Effector memory CD8-positive, alpha-beta T cell (primary cell): ENCODE results near the gene CROCC2.

Experiments
- ATAC-seq: fragments of 150-1000 bp; cut with Tn5 transposase; replicated peaks from 2 replicates; pipeline ENCODE4 v1.10.0; 2021; ENCODE audit warnings: mild to moderate bottlenecking, moderate library complexity
- DNase-seq, 3 experiments: peaks; one replicate each; pipeline ENCODE4 v3.0.0; 2021
- H3K27ac Mint-ChIP-seq, 2 donors: one replicate each; pipeline ENCODE4 v1.8.0; 2022; ENCODE audit warnings: mild to moderate bottlenecking in 2 of 2, mixed read lengths in 2 of 2, moderate library complexity in 2 of 2
- H3K27me3 Mint-ChIP-seq, 2 donors: one replicate each; pipeline ENCODE4 v1.8.0; 2022; ENCODE audit warnings: mixed read lengths in 2 of 2
- H3K36me3 Mint-ChIP-seq: one replicate; pipeline ENCODE4 v1.8.0; 2022; ENCODE audit warnings: mild to moderate bottlenecking, moderate library complexity, mixed read lengths; ENCODE audit not compliant: insufficient read depth
- H3K4me1 Mint-ChIP-seq, 2 donors: one replicate each; pipeline ENCODE4 v1.8.0; 2022; ENCODE audit warnings: low read depth in 2 of 2, mixed read lengths in 2 of 2
- H3K4me3 Mint-ChIP-seq, 2 donors: one replicate each; pipeline ENCODE4 v1.8.0; 2022; ENCODE audit warnings: mild to moderate bottlenecking in 2 of 2, mixed read lengths in 2 of 2, moderate library complexity in 2 of 2
- H3K9me3 Mint-ChIP-seq, 2 donors: one replicate each; pipeline ENCODE4 v1.8.0; 2022; ENCODE audit warnings: mixed read lengths in 2 of 2

The CROCC2 gene

DNA sequence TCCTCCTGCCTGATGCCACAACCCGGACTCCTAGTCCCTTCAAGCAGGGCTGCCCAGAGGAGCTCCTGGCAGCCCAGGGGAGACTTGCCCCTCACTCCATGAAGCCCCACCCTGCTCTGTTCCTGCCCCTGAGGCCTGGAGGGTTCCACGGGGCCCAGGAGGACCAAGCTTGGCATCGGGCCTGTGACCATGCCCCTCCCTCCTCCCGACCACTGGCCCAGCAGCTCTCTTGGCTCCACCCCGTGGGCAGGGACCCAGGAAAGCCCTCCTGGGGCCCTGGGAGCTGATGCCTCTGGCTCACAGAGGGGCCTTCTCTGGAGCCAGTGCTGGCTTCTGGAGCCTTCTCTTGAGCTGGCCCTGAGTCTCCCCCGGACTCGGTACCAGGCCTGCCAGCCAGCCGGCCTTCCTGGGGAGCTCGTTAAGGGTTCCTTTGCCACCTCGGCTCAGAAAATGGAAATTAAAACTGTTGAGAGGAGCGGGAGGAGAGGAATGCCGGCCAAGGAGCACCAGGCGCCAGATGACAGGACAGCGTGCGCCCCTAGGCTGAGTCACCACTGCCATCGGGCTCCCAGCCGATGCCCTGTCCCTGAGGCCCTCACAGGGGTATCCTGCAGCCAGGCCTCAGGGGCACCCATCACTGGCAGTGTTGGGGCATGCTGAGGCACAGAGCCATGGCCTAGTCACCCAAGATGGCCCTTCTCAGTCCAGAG is 51.7 kb downstream of the CROCC2 start:
- Mint-ChIP-seq H3K4me3 (no peak overlapping the region), H3K4me1 (no peaks in the 10 kb centered on the region), H3K9me3 (no peaks in the 10 kb centered on the region), H3K27ac (no peak overlapping the region), H3K36me3 (no peaks in the 10 kb centered on the region), H3K27me3 (peaks cover 16 to 42% of the 10 kb centered on the region in 2 donors)
- ATAC-seq (no peak), DNase-seq (no peak)

- no peaks in the 10 kb centered on the region for H3K4me1 Mint-ChIP-seq
- no peaks in the 10 kb centered on the region for H3K36me3 Mint-ChIP-seq
- H3K27me3 Mint-ChIP-seq, result peaks cover 16 to 42% of the 10 kb centered on the region in 2 donors
- no peaks in the 10 kb centered on the region for H3K9me3 Mint-ChIP-seq
- H3K4me3 Mint-ChIP-seq, result no peak overlapping the region
- no peak overlapping the region for H3K27ac Mint-ChIP-seq
- no peak for DNase-seq
- ATAC-seq, result no peak
These were observed 52.5 kb downstream of the CROCC2 start for GRCh38 chr2:240958366-240959213.

- Mint-ChIP-seq H3K4me3 (no peak overlapping the region), H3K9me3 (no peaks in the 10 kb centered on the region), H3K4me1 (no peaks in the 10 kb centered on the region), H3K27me3 (peaks cover 16 to 35% of the 10 kb centered on the region in 2 donors), H3K36me3 (no peaks in the 10 kb centered on the region), H3K27ac (no peak overlapping the region)
- DNase-seq (no peak), ATAC-seq (no peak)
These were observed 53.2 kb downstream of the CROCC2 start for GRCh38 chr2:240959214-240959940.

- Mint-ChIP-seq H3K27me3 (peaks cover 16 to 30% of the 10 kb centered on the region in 2 donors), H3K27ac (no peak overlapping the region), H3K4me1 (no peaks in the 10 kb centered on the region), H3K9me3 (no peaks in the 10 kb centered on the region), H3K4me3 (no peak overlapping the region), H3K36me3 (no peaks in the 10 kb centered on the region)
- no peak for ATAC-seq
- DNase-seq, result no peak
These were observed 53.8 kb downstream of the CROCC2 start for GRCh38 chr2:240959941-240960308.

DNA sequence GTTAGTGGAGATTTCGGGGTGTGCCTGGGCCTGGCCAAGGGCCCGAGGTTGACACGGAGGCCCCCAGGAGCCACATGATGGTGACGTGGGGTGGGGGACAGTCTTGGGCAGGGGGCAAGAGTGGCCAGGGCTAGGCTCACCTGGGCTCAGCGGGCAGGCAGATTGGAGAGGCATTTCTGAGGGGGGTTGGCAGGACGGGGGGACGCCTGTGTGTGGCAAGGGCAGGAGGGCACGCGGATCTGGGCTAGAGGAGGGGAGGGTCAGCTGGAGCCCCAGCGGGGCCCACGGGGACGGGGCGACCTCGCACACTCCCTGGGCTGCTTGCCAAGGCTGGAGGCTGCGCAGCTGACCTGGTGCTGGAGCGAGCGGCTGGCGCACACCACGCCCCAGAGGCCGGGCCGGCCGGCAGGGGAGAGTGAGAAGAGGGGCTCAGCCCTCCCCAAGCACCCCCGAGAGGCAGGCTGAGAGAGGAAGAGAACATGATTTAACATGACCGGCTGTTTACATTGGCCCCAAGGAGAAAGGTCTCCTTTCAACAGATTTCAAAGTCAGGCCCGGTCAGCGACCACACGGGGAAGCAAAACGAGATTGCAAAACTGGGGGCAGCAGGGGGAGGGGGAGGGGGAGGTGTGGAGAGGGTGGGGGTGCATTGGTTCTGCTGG is 54.3 kb downstream of the CROCC2 start:
- ATAC-seq, result no peak
- DNase-seq, result no peak
- Mint-ChIP-seq H3K36me3 (no peaks in the 10 kb centered on the region), H3K4me3 (no peak overlapping the region), H3K27ac (no peak overlapping the region), H3K27me3 (peaks cover 11 to 25% of the 10 kb centered on the region in 2 donors), H3K9me3 (no peaks in the 10 kb centered on the region), H3K4me1 (no peaks in the 10 kb centered on the region)

DNA sequence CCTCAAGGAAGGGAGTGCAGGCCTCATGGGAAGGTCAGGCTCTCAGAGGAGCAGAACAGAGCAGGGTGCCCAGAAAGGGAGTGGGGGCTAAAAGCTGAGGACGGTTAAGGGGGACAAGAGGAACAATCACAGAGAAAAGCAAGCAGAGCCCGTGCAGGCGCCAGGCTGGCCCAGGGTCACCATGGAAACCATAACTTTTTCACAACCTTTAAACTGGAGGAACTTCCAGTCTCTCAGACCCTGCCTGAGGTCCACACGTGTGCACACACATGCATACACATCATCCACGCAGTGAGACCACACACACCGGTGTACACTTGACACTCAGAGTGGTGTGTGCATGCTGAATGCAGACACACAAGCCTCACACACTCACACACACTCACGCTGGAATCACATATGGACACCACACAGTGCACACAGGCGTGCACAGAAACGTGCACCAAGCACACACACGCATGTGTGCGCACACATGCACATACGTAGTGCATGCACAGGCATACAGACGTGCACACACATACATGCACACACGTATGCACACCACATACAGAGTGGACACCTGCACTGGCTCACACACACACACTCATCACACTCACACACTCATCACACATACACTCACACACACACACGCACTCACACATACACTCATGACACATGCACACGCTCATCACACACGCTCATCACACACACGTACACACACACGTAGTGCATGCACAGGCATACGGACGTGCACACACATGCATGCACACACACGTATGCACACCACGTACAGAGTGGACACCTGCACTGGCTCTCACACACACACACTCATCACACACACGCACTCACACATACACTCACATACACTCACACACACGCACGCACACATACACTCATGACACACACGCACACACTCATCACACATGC is 55.1 kb downstream of the CROCC2 start:
- DNase-seq (no peak), ATAC-seq (no peak)
- Mint-ChIP-seq H3K36me3 (no peaks in the 10 kb centered on the region), H3K4me3 (no peak overlapping the region), H3K27ac (no peak overlapping the region), H3K27me3 (peaks cover 7 to 19% of the 10 kb centered on the region in 2 donors), H3K4me1 (no peaks in the 10 kb centered on the region), H3K9me3 (no peaks in the 10 kb centered on the region)

- Mint-ChIP-seq H3K9me3 (no peaks in the 10 kb centered on the region), H3K36me3 (no peaks in the 10 kb centered on the region), H3K27me3 (peaks cover under 1 to 12% of the 10 kb centered on the region in 2 donors), H3K4me3 (no peak overlapping the region), H3K27ac (no peak overlapping the region), H3K4me1 (no peaks in the 10 kb centered on the region)
- DNase-seq, result no peak
- no peak for ATAC-seq
These were observed 55.8 kb downstream of the CROCC2 start for GRCh38 chr2:240961910-240962299.

DNA sequence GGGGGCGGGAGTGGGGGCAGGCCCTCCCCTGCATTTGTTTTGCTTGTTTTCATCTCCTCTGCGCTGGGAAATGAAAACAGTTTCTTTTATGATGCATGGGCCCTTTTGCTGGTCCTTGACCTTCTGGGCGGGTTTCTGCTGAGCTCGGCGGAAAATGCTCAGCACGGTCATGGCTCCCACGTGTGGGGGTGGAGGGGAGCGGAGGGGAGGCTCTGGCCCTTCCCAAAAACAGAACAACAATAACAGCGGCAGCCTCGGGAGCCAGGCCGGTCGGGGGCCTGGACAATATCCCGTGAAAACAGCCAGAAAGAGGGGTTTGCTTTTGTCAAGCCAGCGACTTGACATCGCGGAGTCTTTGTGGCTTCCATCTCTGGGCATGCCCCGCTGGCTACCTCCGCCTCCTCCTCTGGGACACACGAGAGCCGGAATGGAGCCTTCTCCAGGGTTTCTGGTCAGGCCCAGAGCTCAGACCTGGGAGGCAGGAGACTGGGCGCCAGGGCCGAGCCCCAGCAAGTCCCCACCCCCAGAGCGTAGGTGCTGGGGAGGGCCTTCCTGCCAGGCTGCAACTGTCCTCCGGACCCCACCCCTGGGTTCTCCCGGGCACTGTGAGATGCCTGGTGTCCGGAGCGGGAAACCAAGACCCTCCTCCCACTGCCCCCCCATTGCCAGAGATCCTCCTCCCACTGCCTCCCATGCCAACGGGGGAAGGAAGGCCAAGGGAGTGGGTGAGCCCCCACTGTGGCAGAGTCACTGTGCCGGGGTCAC is 56.3 kb downstream of the CROCC2 start:
- Mint-ChIP-seq H3K36me3 (no peaks in the 10 kb centered on the region), H3K9me3 (no peaks in the 10 kb centered on the region), H3K27me3 (peaks cover 0 to 10% of the 10 kb centered on the region in 2 donors), H3K4me1 (no peaks in the 10 kb centered on the region), H3K27ac (no peak overlapping the region), H3K4me3 (no peak overlapping the region)
- DNase-seq, result no peak
- ATAC-seq, result no peak

GRCh38 chr2:240963065-240963867 is 57.1 kb downstream of the CROCC2 start:
- Mint-ChIP-seq H3K27ac (no peak overlapping the region), H3K9me3 (no peaks in the 10 kb centered on the region), H3K4me3 (no peak overlapping the region), H3K36me3 (no peaks in the 10 kb centered on the region), H3K27me3 (peaks cover 0 to 10% of the 10 kb centered on the region in 2 donors), H3K4me1 (no peaks in the 10 kb centered on the region)
- DNase-seq (no peak), ATAC-seq (no peak)

- Mint-ChIP-seq H3K4me3 (no peak overlapping the region), H3K9me3 (no peaks in the 10 kb centered on the region), H3K27me3 (peaks cover 0 to 7% of the 10 kb centered on the region in 2 donors), H3K4me1 (no peaks in the 10 kb centered on the region), H3K27ac (no peak overlapping the region), H3K36me3 (no peaks in the 10 kb centered on the region)
- DNase-seq (no peak), ATAC-seq (no peak)
These were observed 58.0 kb downstream of the CROCC2 start for GRCh38 chr2:240963868-240964703.
